Gastroesophageal sphincter (tissue), 4 donors: ENCODE measurements around the gene MARCO. TPM values are rescaled to one million over a fixed set of nuclear protein-coding genes. Genes with fewer than 3 reads are reported as not detected.
"Not testable (repeated sequence)": the region's sequence is repeated elsewhere in the genome, so short reads cannot be mapped to it uniquely, and the experiment has no call there.

ENCODE experiments used
- ATAC-seq: fragments of 150-250 bp; one replicate; pipeline ENCODE4 v1.9.1; 2016; ENCODE audit warnings: mild to moderate bottlenecking, moderate library complexity
- H3K27ac ChIP-seq, 4 donors: fragments of 200-600 bp; sonication (generic) in 3 of 4; 1 replicate in 3 of 4; 2 replicates in 1 of 4; pipeline ENCODE4 v1.5.1; 2016 to 2019
- H3K27me3 ChIP-seq: fragments of 200-600 bp; sonication (generic); one replicate; pipeline ENCODE4 v1.5.1; 2019
- H3K36me3 ChIP-seq, 2 donors: fragments of 200-600 bp; sonication (generic); one replicate each; pipeline ENCODE4 v1.5.1; 2019; ENCODE audit warnings: control low read depth in 1 of 2
- H3K4me1 ChIP-seq, 3 donors: fragments of 200-600 bp; sonication (generic); 1 replicate in 2 of 3; 2 replicates in 1 of 3; pipeline ENCODE4 v1.5.1; 2016 to 2019; ENCODE audit warnings: control low read depth in 2 of 3
- H3K4me3 ChIP-seq, 2 donors: fragments of 200-600 bp; sonication (generic); one replicate each; pipeline ENCODE4 v1.5.1; 2019; ENCODE audit warnings: mild to moderate bottlenecking in 1 of 2, moderate library complexity in 1 of 2
- H3K9me3 ChIP-seq, 3 donors: fragments of 200-600 bp; sonication (generic); one replicate each; pipeline ENCODE4 v1.5.1; 2017 to 2019; ENCODE audit warnings: control low read depth in 2 of 3
- EP300 ChIP-seq: sonication (generic); formaldehyde crosslinking; IDR thresholded peaks from one replicate; pipeline ENCODE4 v1.6.1; 2017; ENCODE audit warnings: antibody characterized with exemption, mild to moderate bottlenecking
- POLR2A ChIP-seq, 2 donors: fragments of 450-650 bp; IDR thresholded peaks; one replicate each; pipeline ENCODE4 v1.6.1; 2017; ENCODE audit warnings: antibody characterized with exemption in 2 of 2, mild to moderate bottlenecking in 2 of 2, moderate library complexity in 1 of 2
- POLR2AphosphoS5 ChIP-seq: sonication (generic); formaldehyde crosslinking; IDR thresholded peaks from one replicate; pipeline ENCODE4 v1.6.1; 2017; ENCODE audit warnings: antibody characterized with exemption
- WGBS, 2 donors: methylation state at CpG; one replicate each; pipeline ENCODE4 v1.1.5; 2018; ENCODE audit warnings: low coverage in 1 of 2; 5-methylcytosine and 5-hydroxymethylcytosine counted together
- total RNA-seq, 4 donors: library from RNA; depleted of rRNA; stranded (reverse); fragments of >200 nt; gene quantifications; one replicate each; pipeline ENCODE4 v1.1.0, GENCODE V29; 2016
- TF ChIP-seq, protein P1 (sequence below), 4 experiments: fragments of 200-600 bp in 2 of 4; fragments of 450-650 bp in 2 of 4; sonication (generic) in 1 of 4; IDR thresholded peaks; one replicate each; pipeline ENCODE4 v1.5.1; 2017 to 2019; ENCODE audit warnings: antibody characterized with exemption in 4 of 4, mild to moderate bottlenecking in 2 of 4, moderate library complexity in 2 of 4

Gene MARCO
- total RNA-seq, 4 donors from 2014 or later, result 1.9 to 56.1 (median 24.0) TPM

DNA sequence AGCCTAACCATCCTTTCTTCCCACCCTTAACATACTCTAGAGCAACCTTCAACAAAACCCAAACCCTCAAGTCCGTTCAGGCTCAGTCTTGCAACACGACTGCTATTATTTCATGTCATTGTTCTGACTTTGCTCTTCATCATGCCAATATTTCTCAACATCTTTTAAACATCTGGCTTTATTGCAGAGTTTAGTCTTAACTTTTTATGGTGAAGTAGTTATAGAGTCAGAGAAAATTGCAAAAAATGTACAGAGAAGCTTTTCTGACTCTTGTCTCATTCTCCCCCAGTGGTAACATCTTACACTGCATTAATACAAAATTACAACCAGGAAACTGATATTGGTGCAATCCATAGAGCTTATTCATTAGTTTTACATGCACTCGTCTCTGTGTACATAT, 3.9 kb downstream of the MARCO start:
- no peak overlapping the region for H3K4me3 ChIP-seq
- H3K27ac ChIP-seq, result no peak overlapping the region
- peaks cover 8% of the 10 kb centered on the region for H3K27me3 ChIP-seq
- no peak for TF ChIP-seq EP300
- TF ChIP-seq POLR2A (IDR thresholded peaks at IDR 0.05), result no peak
- TF ChIP-seq POLR2AphosphoS5, result no peak
- TF ChIP-seq, protein P1, sequence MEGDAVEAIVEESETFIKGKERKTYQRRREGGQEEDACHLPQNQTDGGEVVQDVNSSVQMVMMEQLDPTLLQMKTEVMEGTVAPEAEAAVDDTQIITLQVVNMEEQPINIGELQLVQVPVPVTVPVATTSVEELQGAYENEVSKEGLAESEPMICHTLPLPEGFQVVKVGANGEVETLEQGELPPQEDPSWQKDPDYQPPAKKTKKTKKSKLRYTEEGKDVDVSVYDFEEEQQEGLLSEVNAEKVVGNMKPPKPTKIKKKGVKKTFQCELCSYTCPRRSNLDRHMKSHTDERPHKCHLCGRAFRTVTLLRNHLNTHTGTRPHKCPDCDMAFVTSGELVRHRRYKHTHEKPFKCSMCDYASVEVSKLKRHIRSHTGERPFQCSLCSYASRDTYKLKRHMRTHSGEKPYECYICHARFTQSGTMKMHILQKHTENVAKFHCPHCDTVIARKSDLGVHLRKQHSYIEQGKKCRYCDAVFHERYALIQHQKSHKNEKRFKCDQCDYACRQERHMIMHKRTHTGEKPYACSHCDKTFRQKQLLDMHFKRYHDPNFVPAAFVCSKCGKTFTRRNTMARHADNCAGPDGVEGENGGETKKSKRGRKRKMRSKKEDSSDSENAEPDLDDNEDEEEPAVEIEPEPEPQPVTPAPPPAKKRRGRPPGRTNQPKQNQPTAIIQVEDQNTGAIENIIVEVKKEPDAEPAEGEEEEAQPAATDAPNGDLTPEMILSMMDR (IDR thresholded peaks at IDR 0.05), result no peak
- H3K4me1 ChIP-seq, result no peaks in the 10 kb centered on the region
- 40 to 61% methylated on average over 3 of the region's 3 CpGs for WGBS, 2 donors
- no peaks in the 10 kb centered on the region for H3K9me3 ChIP-seq
- no peaks in the 10 kb centered on the region for H3K36me3 ChIP-seq
- ATAC-seq, result no peak

DNA sequence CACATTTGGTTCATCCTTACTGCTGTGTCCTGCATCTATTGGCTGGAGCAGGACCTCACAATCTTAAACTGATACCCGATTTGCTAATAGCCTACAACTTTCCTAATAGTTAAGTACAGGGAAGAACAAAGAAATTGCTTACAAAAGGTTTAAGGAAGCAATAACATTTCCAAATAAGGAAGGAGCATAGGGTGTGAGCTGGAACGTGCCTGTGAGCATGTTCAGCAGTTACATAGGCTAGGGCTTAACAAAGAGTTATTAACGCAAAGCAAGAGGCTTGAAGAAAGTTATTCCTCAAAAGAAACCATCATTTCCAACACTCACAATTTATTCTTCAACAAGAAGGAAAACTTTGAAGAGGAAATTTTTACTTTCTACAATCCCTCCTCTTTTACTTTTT, 6.3 kb downstream of the MARCO start:
- 42 to 44% methylated on average over 2 to 3 of the region's 3 CpGs for WGBS, 2 donors
- not testable (repeated sequence) for H3K27ac ChIP-seq, H3K36me3 ChIP-seq, H3K27me3 ChIP-seq, H3K4me1 ChIP-seq, H3K4me3 ChIP-seq, H3K9me3 ChIP-seq, ATAC-seq

DNA sequence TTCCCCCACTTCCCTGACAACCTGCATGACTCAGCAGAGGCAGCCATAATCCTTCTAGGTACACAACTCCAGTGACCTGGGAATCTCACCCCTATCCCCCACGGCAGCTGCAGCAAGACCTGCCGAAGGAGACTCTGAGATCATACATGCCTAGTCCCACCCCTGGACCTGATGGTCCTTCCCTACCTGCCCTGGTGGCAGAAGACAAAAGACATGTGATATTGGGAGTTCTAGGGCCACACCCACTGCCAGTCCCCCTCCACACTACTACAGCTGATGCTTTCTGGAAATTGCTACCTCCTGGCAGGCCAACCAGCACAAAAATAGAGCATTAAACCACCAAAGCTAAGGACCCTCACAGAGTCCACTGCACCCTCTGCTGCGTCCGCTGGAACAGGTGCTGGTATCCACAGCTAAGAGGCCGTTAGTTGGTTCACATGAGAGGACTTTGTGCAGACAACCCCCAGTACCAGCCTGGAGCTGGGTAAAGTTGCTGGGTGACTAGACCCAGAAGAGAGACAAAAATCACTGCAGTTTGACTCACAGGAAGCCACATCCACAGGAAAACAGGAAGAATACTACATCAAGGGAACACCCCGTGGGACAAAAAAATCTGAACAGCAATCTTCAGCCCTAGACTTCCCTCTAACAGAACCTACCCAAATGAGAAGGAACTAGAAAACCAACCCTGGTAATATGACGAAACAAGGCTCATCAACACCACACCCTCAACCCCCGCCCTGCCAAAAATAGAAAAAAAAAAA, 12.5 kb downstream of the MARCO start:
- Histone ChIP-seq H3K27me3 (peaks cover 6% of the 10 kb centered on the region), H3K36me3 (no peaks in the 10 kb centered on the region), H3K27ac (peak overlapping the region in 1 of 4 donors; percentile 11), H3K9me3 (peaks cover 0 to 40% (median 0%) of the 10 kb centered on the region in 3 donors), H3K4me1 (no peaks in the 10 kb centered on the region), H3K4me3 (no peak overlapping the region)
- ATAC-seq, result no peak
- WGBS, 2 donors, result 74 to 81% methylated on average over 4 of the region's 8 CpGs
- TF ChIP-seq POLR2AphosphoS5, result no peak

DNA sequence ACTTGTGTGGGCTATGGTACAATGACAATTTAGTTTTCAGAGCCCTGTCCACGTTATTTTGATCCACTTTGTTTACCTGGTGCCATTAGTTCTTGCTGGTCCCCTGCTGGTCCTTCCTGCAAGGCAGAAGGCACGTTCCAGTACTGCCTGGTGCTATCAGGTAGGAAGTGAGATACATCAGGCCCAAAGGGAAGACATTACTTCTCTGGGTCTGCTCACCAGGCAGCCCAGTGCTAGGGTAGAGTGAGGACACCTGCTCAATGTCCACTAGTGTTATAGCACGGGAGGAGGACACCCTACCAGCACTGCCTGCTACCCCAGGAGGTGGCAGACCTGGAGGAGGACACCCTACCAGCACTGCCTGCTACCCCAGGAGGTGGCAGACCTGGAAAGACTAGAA, 23.7 kb downstream of the MARCO start:
- 60% methylated on average over 1 of the region's 3 CpGs; no CpG with 5 or more reads in 1 of the 2 donors for WGBS, 2 donors
- ATAC-seq, result no peak
- TF ChIP-seq POLR2A (IDR thresholded peaks at IDR 0.05) (no peak), EP300 (no peak), POLR2AphosphoS5 (no peak)
- TF ChIP-seq, protein P1 (IDR thresholded peaks at IDR 0.05), result no peak

GRCh38 chr2:118967124-118967880, 25.3 kb downstream of the MARCO start:
- H3K9me3 ChIP-seq, result no peaks in the 10 kb centered on the region
- H3K4me3 ChIP-seq, result no peak overlapping the region
- peaks cover 14% of the 10 kb centered on the region for H3K27me3 ChIP-seq
- TF ChIP-seq POLR2A (IDR thresholded peaks at IDR 0.05) (no peak), POLR2AphosphoS5 (no peak), EP300 (no peak)
- TF ChIP-seq, protein P1 (IDR thresholded peaks at IDR 0.05), result no peak
- 58 to 88% methylated on average over 1 to 4 of the region's 6 CpGs for WGBS, 2 donors
- ATAC-seq, result no peak
- H3K36me3 ChIP-seq, result no peaks in the 10 kb centered on the region
- no peak overlapping the region for H3K27ac ChIP-seq
- no peaks in the 10 kb centered on the region for H3K4me1 ChIP-seq

More for the DNA sequence above, 23.7 kb downstream of the MARCO start:
- Histone ChIP-seq H3K9me3 (no peaks in the 10 kb centered on the region), H3K27me3 (no peaks in the 10 kb centered on the region), H3K4me3 (no peak overlapping the region), H3K36me3 (no peaks in the 10 kb centered on the region), H3K4me1 (no peaks in the 10 kb centered on the region), H3K27ac (no peak overlapping the region)

- 49 to 50% methylated on average over 3 of the region's 3 CpGs for WGBS, 2 donors
- peak; percentile 26 for ATAC-seq
- H3K9me3 ChIP-seq, result no peaks in the 10 kb centered on the region
- H3K4me1 ChIP-seq, result no peaks in the 10 kb centered on the region
- no peak for TF ChIP-seq POLR2AphosphoS5
- TF ChIP-seq, protein P1 (IDR thresholded peaks at IDR 0.05), result no peak
- no peak for TF ChIP-seq EP300
- TF ChIP-seq POLR2A (IDR thresholded peaks at IDR 0.05), result no peak
- H3K27me3 ChIP-seq, result peaks cover 14% of the 10 kb centered on the region
- H3K4me3 ChIP-seq, result no peak overlapping the region
- H3K36me3 ChIP-seq, result no peaks in the 10 kb centered on the region
- no peak overlapping the region for H3K27ac ChIP-seq
Measured at GRCh38 chr2:118968042-118968441, 26.0 kb downstream of the MARCO start.
